ENCODE data around the gene MCU. TPM values are rescaled to one million over a fixed set of nuclear protein-coding genes. Genes with fewer than 3 reads are reported as not detected.

Gene MCU
- total RNA-seq, 1 experiment from 2014 or later = 37.2 TPM

DNA sequence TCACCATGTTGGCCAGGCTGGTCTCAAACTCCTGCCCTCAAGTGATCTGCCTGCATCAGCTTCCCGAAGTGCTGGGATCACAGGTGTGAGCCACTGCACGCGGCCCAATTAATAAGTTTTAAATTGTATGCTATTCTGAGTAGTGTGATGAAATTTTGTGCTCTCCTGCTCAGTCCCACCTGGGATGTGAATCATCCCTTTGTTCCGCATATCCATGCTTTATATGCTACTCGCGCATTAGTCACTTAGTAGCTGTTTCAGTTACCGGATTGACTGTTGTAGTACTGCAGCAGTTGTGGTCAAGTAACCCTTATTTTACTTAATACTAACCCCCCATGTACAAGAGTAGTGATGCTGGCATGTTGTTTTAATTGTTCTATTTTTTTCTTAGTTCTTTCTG lies 154.3 kb downstream of the MCU start:
- no peak for TF ChIP-seq GABPB1 (CRISPR knock-in tag; IDR thresholded peaks at IDR 0.05)
- TF ChIP-seq E2F1 (CRISPR knock-in tag; IDR thresholded peaks at IDR 0.05) = no peak
- TF ChIP-seq NR3C1 (CRISPR knock-in tag; conservative IDR thresholded peaks at IDR 0.05; ENCODE audit: low read depth) = no peak
- no peak for TF ChIP-seq CDX4 (CRISPR knock-in tag; IDR thresholded peaks at IDR 0.05; ENCODE audit: borderline replicate concordance)
- TF ChIP-seq NR1H2 (CRISPR knock-in tag; IDR thresholded peaks at IDR 0.05) = no peak
- TF ChIP-seq ZNF317 (CRISPR knock-in tag; IDR thresholded peaks at IDR 0.05; ENCODE audit: borderline replicate concordance, low read depth) = no peak
- no peak for TF ChIP-seq TCF7 (CRISPR knock-in tag; IDR thresholded peaks at IDR 0.05; ENCODE audit: low read depth)
- TF ChIP-seq PRDM15 (CRISPR knock-in tag; IDR thresholded peaks at IDR 0.05) = no peak
- no peak for TF ChIP-seq RORB (CRISPR knock-in tag; IDR thresholded peaks at IDR 0.05)
- TF ChIP-seq SMAD3 (CRISPR knock-in tag; IDR thresholded peaks at IDR 0.05; ENCODE audit: borderline replicate concordance) = no peak
- no peak for TF ChIP-seq ETV6 (CRISPR knock-in tag; IDR thresholded peaks at IDR 0.05)
- TF ChIP-seq ZNF396 (CRISPR knock-in tag; IDR thresholded peaks at IDR 0.05; ENCODE audit: borderline replicate concordance) = no peak
- Mint-ChIP-seq H3K36me3 (peaks cover 6% of the 10 kb centered on the region), H3K4me3 (no peak overlapping the region), H3K9me3 (peaks cover 6% of the 10 kb centered on the region), H3K27ac (no peak overlapping the region), H3K27me3 (ENCODE audit: low read depth) (no peaks in the 10 kb centered on the region), H3K4me1 (no peaks in the 10 kb centered on the region)
- ChIA-PET POLR2A (no interaction called here), CTCF (interaction anchor here (1.3 kb wide), 1 partner anchor 215 kb away, joined by 4 read pairs; no protein-coding TSS in a partner anchor)
- no peak for ATAC-seq
- DNase-seq (ENCODE audit: low spot score) = no peak

DNA sequence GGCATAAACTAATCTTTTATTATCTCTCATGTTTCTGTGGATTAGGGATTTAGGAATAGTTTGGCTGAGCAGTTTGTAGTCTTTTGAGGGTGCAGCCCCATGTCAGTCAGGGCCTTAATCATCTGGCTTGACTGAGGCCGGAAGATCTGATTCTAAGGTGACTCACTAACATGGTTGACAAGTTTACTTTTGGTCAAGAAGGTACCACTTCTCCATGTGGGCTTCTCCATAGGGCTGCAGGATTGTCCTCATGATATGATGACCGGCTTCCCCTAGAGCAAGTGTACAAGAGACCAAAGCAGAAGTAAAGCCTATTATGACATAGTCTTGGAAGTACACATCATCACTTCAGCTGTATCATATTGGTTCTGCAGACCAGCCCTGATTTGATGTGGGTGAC lies 155.7 kb downstream of the MCU start:
- ChIA-PET POLR2A (no interaction called here), CTCF (no interaction called here)
- H3K27me3 Mint-ChIP-seq (ENCODE audit: low read depth) = no peaks in the 10 kb centered on the region
- no peak for ATAC-seq
- no peaks in the 10 kb centered on the region for H3K4me1 Mint-ChIP-seq
- H3K9me3 Mint-ChIP-seq = peaks cover 19% of the 10 kb centered on the region
- DNase-seq (ENCODE audit: low spot score) = no peak
- peaks cover 18% of the 10 kb centered on the region for H3K36me3 Mint-ChIP-seq
- H3K27ac Mint-ChIP-seq = no peak overlapping the region
- H3K4me3 Mint-ChIP-seq = no peak overlapping the region
- TF ChIP-seq RORB (CRISPR knock-in tag; IDR thresholded peaks at IDR 0.05) = no peak
- no peak for TF ChIP-seq OVOL2 (CRISPR knock-in tag; IDR thresholded peaks at IDR 0.05; ENCODE audit: borderline replicate concordance)
- TF ChIP-seq GABPB1 (CRISPR knock-in tag; IDR thresholded peaks at IDR 0.05) = no peak
- TF ChIP-seq, protein P1, sequence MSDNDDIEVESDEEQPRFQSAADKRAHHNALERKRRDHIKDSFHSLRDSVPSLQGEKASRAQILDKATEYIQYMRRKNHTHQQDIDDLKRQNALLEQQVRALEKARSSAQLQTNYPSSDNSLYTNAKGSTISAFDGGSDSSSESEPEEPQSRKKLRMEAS (CRISPR knock-in tag; IDR thresholded peaks at IDR 0.05) = no peak
- no peak for TF ChIP-seq ZNF263 (CRISPR knock-in tag; IDR thresholded peaks at IDR 0.05; ENCODE audit: low read depth)
- TF ChIP-seq IRF2 (CRISPR knock-in tag; IDR thresholded peaks at IDR 0.05; ENCODE audit: borderline replicate concordance, low read depth) = no peak
- TF ChIP-seq ELF4 (CRISPR knock-in tag; IDR thresholded peaks at IDR 0.05; ENCODE audit: low read depth) = no peak
- TF ChIP-seq, protein P2, sequence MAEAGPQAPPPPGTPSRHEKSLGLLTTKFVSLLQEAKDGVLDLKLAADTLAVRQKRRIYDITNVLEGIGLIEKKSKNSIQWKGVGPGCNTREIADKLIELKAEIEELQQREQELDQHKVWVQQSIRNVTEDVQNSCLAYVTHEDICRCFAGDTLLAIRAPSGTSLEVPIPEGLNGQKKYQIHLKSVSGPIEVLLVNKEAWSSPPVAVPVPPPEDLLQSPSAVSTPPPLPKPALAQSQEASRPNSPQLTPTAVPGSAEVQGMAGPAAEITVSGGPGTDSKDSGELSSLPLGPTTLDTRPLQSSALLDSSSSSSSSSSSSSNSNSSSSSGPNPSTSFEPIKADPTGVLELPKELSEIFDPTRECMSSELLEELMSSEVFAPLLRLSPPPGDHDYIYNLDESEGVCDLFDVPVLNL (CRISPR knock-in tag; IDR thresholded peaks at IDR 0.05; ENCODE audit: borderline replicate concordance, low read depth) = no peak
- no peak for TF ChIP-seq FOXJ3 (CRISPR knock-in tag; IDR thresholded peaks at IDR 0.05; ENCODE audit: borderline replicate concordance)
- no peak for TF ChIP-seq NFATC4 (CRISPR knock-in tag; IDR thresholded peaks at IDR 0.05)
- TF ChIP-seq, protein P3, sequence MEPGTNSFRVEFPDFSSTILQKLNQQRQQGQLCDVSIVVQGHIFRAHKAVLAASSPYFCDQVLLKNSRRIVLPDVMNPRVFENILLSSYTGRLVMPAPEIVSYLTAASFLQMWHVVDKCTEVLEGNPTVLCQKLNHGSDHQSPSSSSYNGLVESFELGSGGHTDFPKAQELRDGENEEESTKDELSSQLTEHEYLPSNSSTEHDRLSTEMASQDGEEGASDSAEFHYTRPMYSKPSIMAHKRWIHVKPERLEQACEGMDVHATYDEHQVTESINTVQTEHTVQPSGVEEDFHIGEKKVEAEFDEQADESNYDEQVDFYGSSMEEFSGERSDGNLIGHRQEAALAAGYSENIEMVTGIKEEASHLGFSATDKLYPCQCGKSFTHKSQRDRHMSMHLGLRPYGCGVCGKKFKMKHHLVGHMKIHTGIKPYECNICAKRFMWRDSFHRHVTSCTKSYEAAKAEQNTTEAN (CRISPR knock-in tag; IDR thresholded peaks at IDR 0.05) = no peak
- TF ChIP-seq, protein P4, sequence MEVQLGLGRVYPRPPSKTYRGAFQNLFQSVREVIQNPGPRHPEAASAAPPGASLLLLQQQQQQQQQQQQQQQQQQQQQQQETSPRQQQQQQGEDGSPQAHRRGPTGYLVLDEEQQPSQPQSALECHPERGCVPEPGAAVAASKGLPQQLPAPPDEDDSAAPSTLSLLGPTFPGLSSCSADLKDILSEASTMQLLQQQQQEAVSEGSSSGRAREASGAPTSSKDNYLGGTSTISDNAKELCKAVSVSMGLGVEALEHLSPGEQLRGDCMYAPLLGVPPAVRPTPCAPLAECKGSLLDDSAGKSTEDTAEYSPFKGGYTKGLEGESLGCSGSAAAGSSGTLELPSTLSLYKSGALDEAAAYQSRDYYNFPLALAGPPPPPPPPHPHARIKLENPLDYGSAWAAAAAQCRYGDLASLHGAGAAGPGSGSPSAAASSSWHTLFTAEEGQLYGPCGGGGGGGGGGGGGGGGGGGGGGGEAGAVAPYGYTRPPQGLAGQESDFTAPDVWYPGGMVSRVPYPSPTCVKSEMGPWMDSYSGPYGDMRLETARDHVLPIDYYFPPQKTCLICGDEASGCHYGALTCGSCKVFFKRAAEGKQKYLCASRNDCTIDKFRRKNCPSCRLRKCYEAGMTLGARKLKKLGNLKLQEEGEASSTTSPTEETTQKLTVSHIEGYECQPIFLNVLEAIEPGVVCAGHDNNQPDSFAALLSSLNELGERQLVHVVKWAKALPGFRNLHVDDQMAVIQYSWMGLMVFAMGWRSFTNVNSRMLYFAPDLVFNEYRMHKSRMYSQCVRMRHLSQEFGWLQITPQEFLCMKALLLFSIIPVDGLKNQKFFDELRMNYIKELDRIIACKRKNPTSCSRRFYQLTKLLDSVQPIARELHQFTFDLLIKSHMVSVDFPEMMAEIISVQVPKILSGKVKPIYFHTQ (CRISPR knock-in tag; IDR thresholded peaks at IDR 0.05) = no peak
- no peak for TF ChIP-seq NR2C2 (CRISPR knock-in tag; IDR thresholded peaks at IDR 0.05)
- TF ChIP-seq CREB1 (CRISPR knock-in tag; IDR thresholded peaks at IDR 0.05) = no peak
- TF ChIP-seq SOX15 (CRISPR knock-in tag; IDR thresholded peaks at IDR 0.05) = no peak
- no peak for TF ChIP-seq TP53 (CRISPR knock-in tag; IDR thresholded peaks at IDR 0.05)
